DLD1 (cell line): ENCODE data around the gene CAMK1.

Source experiments
- in situ Hi-C: cut with HindIII; loops from 2 replicates; pipeline ENCODE4 v1.10.0; 2017; ENCODE audit warnings: low sequenced_read_pairs

CAMK1 gene

DNA sequence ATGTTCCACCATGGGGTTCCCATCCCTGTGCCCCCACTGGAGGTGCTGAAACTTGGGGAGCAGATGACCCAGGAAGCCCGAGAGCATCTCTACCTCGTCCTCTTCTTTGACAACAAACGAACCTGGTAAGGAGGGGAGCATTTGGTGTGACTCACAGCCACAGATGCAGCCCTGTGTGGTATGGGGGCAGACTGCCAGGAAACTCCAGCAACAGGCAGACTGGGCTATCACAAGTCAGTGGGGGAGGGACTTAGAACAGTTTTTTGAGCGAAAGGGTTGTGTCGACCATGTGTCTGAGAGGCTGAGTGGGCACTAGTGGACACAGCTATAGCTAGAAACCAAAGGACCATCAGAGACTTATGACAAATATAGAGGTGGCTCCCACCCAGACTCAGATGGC lies 23.4 kb downstream of the CAMK1 start:
- in situ Hi-C loops, result no loop called here

DNA sequence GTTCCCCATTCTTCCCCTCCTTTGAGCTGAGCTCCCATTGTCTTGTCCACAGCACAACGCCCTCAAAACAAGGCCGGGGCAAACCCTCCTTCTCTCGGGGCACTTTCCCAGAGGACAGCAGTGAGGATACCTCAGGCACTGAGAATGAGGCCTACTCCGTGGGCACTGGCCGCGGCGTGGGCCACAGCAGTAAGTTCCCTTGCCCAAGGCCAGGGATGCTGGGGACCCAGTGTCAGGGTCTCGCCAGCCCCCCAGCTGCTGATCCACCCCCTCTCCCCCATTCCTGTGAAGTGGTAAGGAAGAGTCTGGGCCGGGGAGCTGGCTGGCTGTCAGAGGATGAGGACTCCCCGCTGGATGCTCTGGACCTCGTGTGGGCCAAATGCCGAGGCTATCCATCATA lies 24.2 kb downstream of the CAMK1 start:
- in situ Hi-C loops, result no loop called here

DNA sequence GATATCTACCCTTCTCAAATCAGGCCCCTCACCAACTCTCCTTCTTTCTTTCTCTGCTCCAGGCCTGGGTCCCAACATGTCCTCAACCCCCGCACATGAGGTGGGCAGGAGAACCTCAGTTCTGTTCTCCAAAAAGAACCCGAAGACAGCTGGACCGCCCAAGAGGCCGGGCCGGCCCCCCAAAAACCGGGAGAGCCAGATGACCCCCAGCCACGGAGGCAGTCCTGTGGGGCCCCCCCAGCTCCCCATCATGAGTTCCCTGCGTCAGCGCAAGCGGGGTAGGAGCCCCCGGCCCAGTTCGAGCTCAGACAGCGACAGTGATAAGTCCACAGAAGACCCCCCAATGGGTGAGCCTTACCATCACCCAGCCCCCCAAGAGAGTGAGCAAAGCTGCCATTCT lies 25.6 kb downstream of the CAMK1 start:
- in situ Hi-C loops, result no loop called here

DNA sequence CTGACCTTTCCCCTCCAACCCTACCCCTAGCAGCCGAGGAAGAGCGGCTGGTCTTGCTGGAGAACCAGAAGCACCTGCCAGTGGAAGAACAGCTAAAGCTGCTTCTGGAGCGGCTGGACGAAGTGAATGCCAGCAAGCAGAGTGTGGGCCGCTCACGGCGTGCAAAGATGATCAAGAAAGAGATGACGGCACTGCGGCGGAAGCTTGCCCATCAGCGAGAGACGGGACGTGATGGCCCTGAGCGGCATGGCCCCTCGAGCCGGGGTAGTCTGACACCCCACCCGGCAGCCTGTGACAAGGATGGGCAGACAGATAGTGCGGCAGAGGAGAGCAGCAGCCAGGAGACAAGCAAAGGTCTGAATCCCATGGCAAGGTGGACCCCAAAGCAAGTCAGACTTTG lies 26.2 kb downstream of the CAMK1 start:
- in situ Hi-C loops, result no loop called here

DNA sequence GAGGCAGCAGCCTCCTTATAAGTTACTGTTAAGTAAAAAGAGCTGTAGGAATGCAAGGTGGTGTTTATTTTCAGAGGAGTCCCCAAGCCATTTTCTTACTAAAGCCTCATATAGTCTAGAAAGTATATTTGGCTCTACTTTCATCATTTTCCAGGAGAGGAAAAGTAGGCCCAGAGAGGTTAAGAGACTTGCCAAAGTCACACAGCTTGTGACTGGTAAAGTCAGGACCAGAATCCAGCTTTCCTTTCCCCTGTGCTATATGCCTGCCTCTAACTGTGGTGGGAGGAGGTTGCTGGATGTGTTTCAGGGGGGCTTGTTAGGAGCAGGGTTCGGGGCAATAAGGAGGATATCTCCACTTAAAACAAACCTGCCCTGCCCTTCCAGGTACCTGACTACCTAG lies 27.2 kb downstream of the CAMK1 start:
- in situ Hi-C loops, result no loop called here

DNA sequence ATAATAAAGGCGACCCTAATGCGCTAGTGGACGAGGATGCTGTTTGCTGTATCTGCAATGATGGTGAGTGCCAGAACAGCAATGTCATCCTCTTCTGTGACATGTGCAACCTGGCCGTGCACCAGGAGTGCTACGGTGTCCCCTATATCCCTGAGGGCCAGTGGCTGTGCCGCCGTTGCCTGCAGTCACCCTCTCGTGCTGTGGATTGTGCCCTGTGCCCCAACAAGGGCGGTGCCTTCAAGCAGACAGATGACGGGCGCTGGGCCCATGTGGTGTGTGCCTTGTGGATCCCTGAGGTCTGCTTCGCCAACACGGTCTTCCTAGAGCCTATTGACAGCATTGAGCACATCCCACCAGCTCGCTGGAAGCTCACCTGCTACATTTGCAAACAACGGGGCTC lies 30.6 kb downstream of the CAMK1 start:
- in situ Hi-C loops, result no loop called here

DNA sequence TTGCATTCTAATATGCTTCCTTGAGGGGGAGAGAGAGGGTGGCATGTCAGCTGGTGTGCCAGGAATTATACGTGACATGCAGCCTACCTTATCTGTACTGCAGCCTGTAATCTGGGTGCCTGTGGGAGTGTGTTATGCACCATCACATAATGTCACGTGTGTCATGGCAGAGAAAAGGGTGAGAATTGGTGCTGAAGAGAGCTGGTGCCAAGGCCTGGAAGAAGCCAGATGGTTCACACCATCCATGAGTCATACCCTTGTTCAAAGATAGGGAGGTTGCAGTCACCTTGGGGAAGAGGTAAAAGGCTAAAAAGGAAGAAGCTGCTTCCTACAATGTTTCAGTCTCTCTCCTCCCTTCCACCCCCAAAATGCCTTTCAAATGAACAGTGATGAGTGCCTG lies 32.9 kb downstream of the CAMK1 start:
- in situ Hi-C loops, result no loop called here

DNA sequence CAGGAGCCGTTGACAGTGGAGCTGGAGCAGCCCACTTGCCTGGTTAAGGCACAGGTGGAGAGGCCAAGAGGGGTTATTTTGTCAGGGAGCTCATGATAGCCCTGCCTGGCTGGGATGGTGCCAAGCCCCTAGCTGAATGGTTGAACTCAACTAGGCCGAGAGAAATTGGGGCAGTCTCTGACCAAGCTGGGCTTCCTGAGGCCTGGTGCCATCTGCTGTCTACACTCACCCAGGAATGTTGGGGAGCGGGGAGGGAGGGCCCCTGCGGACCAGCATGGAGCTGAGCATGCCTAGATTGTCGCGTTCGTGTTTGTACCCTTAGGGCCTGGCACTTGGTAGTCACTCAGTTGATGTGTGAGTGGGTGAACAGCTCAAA lies 37.0 kb downstream of the CAMK1 start:
- in situ Hi-C loops, result no loop called here

DNA sequence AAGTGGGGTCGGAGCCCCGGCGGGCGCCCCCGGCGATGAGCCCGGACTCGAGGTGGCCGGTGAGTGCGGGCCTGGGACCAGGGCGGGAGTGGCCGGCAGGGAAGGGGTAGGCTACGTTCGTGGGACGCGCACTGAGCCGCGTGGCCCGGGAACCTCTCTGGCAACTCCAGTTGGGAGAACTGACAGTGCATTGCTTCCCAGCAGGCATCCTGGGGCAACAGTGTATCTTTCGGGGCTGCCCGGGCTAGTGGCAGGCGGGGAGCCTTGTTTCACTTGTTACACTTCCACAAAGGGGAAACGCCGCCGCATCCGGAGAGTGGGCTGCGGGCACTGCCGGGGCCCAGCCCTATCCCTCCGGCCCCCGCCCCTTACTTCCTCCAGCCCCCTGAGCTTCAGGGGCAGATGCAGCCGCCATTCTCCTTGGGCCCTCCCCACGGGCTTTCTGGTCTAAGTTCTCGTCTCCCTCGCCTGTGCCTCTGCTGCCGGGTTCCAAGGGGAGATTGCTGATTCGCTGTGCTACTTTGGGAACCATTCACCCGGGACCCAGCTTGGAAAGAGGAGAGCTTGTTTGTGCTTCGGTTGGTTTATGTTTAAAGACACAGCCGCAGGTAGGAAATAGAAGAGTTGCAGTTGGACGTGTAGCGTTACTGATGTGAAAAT lies 37.5 kb downstream of the CAMK1 start:
- in situ Hi-C loops, result no loop called here

DNA sequence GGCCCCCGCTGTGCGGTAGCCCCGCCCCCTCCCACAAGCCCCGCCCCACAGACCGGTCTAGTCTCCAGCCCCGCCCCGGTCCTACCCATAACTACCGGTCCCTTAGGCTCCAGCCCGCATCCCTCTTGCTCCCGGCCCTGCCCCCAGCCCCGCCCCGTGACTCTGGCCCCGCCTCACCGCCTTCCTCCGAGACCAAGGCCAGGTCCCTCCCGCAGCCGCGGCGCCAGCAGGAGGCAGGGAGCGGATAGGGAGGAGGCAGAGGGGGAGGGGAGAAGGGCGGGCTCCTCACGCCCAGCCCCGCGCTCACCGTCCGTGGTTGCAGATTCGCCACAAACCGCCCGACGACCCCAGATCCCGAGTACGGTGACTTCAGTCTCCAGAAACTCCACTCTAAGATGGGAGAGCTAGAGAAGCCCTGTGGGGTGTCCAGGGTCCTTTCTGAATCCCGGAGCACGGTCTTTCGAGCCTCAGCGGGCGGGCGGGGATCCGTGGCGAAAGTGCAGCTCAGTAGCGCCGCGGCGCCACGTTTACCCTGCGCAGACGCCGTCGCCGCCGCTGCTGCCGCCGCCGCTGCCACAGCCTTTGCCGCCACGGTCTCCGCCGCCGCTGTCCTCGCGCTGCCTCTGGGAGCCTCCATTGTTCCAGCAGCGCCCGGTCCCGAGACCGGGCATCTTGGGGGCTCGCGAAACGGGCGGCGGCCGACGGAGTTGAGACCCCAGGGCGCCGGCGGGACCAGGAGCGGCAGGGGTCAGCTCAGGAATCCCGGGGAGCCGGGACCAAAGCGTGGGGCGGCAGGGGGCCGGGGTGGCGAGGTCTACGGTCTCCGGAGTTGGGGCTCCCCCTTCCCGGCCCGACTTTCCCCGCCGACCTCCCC lies 38.3 kb downstream of the CAMK1 start, which contains the start of gene BRPF1:
TSS of gene BRPF1 (plus strand) at position 530 of the 874 bp plus-strand sequence. CDS start 2,406 bp downstream, outside the sequence.
- in situ Hi-C loops, result no loop called here

DNA sequence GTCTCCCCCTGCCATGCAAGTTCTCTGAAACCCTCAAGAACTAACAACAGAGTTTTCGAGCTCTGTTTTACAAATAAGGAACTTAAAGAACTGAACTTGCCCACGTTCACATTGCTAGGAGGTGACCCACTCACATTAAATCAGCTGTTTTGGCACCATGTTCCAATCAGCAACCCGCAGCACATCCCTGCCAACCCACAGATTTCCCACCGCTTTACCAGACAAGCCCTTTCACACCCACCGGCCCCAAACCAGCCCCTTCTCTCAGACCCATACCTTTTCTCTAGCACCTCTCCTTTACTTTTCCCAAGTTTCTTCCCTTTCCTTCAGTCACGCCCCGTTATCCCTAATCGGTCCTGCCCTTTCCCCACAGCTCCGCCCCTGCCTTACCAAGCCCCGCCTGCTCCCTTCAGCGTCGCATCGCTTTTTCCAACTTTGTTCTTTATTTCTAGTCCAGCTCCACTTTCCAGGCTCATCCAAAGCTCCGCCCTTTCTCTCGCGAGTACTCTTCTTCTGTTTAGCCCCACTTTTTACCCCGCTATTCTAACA lies 39.0 kb downstream of the CAMK1 start:
- in situ Hi-C loops, result no loop called here

DNA sequence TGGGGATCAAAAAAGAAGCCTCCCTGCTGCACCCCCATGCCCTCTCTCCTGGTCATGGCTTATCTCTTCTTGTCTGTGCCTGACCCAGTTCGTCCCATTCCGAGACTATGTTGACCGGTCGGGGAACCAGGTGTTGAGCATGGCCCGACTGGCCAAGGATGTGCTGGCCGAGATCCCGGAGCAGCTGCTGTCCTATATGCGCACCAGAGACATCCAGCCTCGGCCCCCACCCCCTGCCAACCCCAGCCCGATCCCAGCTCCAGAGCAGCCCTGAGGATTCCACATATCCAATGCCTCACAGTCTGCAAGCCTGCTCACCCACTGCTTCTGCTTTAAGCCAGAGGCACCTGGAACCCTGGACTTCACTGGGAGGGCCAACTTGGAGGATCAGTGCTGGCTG lies 40.3 kb downstream of the CAMK1 start:
- in situ Hi-C loops, result no loop called here

DNA sequence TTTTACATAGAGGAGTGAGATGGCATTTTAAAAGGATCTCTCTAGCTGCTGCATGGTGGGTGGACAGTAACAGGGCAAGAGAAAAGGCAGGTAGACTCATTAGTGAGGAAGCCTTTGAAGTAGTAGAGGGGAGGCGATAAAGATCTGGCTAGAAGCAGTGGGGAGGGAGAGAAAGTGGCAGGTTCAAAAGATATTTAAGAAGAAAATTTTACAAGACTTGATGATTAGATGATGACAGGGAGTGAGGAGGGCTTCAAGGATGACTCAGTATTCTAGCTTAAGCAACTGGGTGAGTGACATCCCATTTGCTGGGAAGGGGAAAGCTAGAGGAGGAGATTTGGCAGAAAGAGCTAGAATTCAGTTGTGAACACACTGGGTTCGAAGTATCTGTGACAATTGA lies 42.0 kb downstream of the CAMK1 start:
- in situ Hi-C loops, result no loop called here

DNA sequence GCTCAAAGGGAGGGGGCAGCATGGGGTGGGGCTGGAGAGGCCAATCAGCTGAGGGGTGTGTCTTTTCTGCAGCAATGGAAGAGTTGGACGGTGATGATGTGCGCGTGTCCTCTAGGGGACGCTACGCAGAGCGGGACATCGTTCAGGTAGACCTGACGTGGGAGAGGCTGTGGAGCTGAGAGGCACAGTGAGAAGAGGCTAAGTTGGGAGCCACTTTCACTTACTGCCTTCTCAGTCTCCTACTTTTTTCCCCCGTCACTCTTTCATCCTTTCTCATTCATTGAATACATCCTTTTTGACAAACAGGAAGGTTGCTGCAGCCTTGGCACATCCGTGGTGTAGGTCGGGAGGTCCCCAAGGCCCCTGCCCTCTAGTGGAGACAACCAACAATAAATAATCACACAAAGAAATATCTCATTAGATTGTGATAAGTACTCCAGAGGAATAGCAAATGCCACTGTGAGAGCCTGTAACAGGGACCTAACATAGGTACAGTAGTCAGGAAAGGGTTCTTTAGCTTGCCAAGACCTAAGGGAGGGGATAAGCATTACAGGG lies 42.6 kb downstream of the CAMK1 start:
- in situ Hi-C loops, result no loop called here

DNA sequence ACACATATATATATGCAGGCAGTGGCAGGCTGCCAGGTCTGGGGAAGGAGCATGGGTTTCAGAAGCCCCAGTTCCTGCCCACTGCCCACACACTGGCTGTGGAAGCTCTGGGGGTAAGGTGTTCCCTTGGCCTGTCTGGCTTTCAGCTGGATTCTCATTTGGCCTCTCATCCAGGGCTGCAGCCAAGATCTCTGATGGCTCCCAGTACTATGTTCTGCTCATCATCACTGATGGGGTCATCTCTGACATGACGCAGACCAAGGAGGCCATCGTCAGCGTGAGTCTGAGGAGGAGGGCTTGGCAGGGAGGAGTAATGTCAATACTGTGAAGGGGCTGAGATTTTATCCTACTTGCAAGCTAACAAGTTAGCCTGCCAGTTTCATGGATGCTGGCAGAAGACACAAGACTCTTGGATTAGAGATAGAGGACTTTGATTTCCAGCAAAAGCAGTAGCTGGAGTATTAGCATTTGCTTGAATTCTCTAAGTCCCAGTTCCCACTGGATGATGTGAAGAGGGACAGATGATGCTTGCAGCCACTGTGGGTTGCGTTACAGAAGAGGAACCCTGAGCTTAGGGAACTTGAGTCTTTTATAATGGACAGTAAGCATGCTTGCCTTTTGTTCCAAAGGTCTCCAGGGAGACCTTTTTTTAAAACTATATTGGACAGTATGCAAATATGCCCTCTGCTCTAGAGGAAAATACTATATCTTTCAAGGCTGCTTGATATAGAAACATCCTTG lies 43.8 kb downstream of the CAMK1 start:
- in situ Hi-C loops, result no loop called here

DNA sequence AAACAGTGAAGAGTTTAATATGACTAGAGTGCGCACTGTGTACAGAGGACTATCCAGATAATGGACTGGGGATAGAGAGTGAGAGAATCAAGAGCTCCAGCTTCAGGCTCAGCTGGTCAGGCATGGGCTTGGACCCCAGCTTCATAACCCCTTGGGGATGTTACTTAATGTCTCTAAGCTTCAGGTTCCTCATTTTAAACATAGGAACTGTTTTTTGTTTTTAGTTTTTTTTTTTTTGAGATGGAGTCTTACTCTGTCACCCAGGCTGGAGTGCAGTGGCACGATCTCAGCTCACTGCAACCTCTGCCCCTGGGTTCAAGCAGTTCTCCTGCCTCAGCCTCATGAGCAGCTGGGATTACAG lies 48.1 kb downstream of the CAMK1 start:
- in situ Hi-C loops, result no loop called here

DNA sequence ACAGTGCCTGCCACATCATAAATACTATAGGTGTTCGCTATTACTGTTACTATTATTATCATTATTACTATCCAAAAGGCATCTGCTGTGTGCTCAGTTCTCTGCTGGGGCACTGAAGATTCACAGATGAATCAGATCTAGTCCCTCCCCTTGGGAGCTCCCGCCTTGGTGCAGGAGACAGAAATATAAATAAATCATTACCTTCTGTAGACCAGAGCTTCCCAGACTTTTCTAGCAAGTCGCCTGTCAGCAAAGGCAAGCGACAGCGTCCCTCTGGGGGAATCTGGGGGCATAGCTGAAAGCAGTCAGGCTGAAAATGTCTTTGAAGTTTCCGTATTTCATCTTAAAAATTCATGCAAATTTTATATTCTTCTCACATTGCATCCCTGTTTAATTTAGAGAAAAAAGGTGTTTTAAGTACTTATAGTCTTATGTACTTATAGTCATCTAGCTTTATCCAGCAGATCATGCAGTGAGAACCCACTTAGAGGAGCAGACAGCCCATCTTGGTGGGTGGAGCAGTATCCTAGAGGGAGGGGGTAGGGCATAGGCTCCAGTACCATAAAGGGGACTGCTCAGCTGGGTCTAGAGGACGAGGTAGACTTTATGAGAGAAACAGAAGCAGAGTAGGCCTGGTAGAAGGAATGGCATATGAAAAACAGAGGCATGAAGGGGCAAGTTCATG lies 48.6 kb downstream of the CAMK1 start:
- in situ Hi-C loops, result no loop called here

DNA sequence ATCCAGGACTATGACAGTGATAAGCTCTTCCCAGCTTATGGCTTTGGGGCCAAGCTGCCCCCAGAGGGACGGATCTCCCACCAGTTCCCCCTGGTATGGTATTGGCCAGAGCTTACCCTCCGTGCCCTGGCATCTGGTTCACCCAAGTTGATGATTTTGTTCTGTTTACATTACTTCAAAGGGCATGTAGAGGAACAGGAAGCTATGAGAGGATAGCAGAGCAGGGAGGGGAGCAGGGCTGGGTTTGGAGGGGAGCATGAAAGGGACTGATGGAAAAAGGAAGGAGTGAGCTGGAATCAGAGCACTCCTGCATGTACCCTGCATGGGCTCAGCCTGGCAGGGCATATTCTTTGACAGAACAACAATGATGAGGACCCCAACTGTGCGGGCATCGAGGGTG lies 51.6 kb downstream of the CAMK1 start:
- in situ Hi-C loops, result no loop called here

DNA sequence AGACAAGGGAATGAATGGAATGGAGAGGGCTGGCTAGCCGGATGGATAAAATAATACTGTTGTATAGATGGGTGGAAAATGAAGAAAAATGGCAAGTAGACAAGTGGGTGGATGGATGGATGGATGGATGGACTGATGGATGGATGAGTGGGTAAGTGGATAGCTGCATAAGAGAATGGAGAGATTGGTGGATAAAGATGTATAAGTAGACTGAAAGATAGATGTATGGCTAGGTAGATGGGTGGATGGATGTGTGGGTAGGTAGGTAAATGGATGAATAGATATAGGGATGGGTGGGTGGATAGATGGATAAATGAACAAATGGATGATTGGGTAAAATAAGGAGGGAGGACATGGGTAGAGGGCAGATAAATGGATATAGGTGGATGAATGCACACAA lies 52.2 kb downstream of the CAMK1 start:
- in situ Hi-C loops, result no loop called here

DNA sequence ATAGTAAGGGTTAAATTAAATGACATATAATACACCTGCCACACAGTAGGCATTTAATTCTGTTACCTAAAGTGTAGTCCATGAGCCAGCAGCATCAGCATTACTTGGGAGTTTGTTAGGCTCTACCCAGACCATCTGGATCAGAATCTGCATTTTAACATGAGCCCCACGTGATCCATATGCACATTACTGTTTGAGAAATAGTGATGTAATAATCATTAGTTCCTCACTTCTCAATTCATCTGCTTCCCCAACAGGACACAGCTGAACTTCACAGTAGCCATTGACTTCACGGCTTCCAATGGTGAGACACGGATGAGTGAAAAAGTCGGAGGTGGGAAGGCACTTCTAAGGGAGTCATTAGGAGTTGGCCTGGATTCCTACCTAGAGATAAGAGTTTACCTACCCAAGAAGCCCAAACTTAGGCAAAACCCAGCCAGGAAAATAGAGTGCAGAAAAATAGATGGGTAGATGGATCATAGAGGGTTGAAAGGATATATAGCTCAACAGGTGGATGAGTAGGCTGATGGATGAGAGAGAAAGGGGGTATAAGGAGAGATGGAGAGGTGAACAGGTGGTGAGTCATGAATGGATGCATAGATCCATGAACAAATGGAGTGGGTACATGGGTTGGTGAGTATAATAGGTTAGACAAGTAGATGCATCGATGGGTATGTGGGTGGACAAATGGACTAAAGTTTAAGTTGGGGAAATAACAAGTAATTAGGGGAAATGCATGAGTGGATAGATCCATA lies 52.8 kb downstream of the CAMK1 start:
- in situ Hi-C loops, result no loop called here
